Measurements from ENCODE around the gene NFILZ. TPM values are rescaled to one million over a fixed set of nuclear protein-coding genes. Genes with fewer than 3 reads are reported as not detected.

NFILZ gene
- total RNA-seq, 4 donors from 2014 or later: not detected

DNA sequence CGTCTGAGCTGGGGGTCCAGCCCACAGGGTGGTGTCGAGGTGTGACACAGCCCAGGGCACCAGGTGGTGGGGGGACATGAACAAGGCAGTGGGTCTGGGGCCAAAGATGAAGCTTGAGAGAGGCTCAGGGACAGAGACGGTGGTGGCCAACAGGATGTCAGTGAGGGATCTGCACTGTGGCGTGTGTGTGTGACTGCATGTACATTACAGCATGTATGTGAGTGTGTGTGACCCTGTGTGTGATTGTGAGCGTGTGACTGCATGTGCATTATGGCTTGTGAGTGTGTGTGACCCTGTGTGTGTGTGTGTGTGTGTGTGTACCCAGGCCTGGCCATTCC is 21.5 kb upstream of the NFILZ start:
- WGBS, 2 donors: 52 to 61% methylated on average over 5 of the region's 5 CpGs
- peaks cover 17 to 56% (median 19%) of the 10 kb centered on the region in 3 donors for H3K4me1 ChIP-seq
- intact Hi-C loops (cut with DNase I): no loop called here

DNA sequence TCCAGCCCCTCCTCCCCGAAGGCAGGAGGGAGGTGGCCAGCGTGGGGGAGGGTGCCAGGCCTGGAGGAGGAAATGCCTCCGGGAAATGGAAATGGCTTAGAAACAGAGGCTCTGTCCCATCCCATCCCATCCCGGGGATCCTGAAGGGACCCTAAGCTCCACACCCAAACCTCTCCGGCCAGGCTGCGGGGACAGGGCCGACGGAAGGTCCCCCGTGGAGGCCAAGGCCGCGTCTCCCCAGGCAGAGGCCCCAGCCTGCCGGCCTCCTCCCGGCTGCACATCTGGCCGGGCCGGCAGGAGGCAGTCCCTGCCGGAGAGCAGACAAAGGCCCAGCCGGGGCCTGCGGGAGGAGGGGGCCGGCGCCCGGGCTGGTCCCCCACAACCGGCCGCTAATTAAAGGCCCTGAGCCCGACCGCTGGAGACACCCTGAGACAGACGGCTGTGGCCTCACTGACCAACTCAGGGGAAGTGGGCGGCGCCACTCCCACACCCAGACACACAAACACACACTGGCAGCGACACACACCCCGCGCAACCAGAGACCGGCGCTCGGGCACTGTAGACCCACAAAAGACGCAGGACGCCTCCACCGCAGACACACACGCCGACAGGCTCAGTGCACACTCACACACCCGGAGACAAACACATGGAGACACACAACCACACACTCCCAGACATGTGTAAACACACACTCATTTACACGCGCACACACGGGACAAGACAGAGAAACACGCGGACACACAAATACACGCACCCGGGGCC is 21.0 kb upstream of the NFILZ start:
- no peak for DNase-seq
- intact Hi-C loops (cut with DNase I): no loop called here
- TF ChIP-seq, protein P1, sequence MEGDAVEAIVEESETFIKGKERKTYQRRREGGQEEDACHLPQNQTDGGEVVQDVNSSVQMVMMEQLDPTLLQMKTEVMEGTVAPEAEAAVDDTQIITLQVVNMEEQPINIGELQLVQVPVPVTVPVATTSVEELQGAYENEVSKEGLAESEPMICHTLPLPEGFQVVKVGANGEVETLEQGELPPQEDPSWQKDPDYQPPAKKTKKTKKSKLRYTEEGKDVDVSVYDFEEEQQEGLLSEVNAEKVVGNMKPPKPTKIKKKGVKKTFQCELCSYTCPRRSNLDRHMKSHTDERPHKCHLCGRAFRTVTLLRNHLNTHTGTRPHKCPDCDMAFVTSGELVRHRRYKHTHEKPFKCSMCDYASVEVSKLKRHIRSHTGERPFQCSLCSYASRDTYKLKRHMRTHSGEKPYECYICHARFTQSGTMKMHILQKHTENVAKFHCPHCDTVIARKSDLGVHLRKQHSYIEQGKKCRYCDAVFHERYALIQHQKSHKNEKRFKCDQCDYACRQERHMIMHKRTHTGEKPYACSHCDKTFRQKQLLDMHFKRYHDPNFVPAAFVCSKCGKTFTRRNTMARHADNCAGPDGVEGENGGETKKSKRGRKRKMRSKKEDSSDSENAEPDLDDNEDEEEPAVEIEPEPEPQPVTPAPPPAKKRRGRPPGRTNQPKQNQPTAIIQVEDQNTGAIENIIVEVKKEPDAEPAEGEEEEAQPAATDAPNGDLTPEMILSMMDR (IDR thresholded peaks at IDR 0.05): peak in 1 of 6 experiments; percentile 17
- peak in 1 of 4 donors; percentile 33 for TF ChIP-seq POLR2A (IDR thresholded peaks at IDR 0.05)
- Histone ChIP-seq H3K4me1 (peaks cover 17 to 56% (median 19%) of the 10 kb centered on the region in 3 donors), H3K4me3 (peak overlapping the region; percentile 29 to 73 (median 50)), H3K9me3 (peaks cover 0 to 8% (median 8%) of the 10 kb centered on the region in 3 donors), H3K36me3 (peaks cover 0 to 12% (median 0%) of the 10 kb centered on the region in 3 donors), H3K27me3 (peaks cover 0 to 25% (median 0%) of the 10 kb centered on the region in 4 donors), H3K27ac (peak overlapping the region; percentile 43 to 86 (median 81))
- WGBS, 2 donors: 16% methylated on average over 11 of the region's 47 CpGs; no CpG with 5 or more reads in 1 of the 2 donors

More for the DNA sequence above, 21.5 kb upstream of the NFILZ start:
- Histone ChIP-seq H3K27me3 (peaks cover 0 to 25% (median 0%) of the 10 kb centered on the region in 4 donors), H3K9me3 (peaks cover 0 to 10% (median 8%) of the 10 kb centered on the region in 3 donors), H3K27ac (peak overlapping the region; percentile 43 to 86 (median 81)), H3K36me3 (peaks cover 0 to 15% (median 0%) of the 10 kb centered on the region in 3 donors), H3K4me3 (peak overlapping the region; percentile 29 to 73 (median 50))
- TF ChIP-seq POLR2A (IDR thresholded peaks at IDR 0.05): no peak
- TF ChIP-seq, protein P1 (IDR thresholded peaks at IDR 0.05): no peak
- no peak for DNase-seq

GRCh38 chr19:8610041-8610935 is 20.1 kb upstream of the NFILZ start, which contains the start of gene ADAMTS10:
Gene ADAMTS10 (minus strand): TSS chr19:8610715. CDS start chr19:8605710, 5,005 bp downstream.
- intact Hi-C loops (cut with DNase I): no loop called here
- peaks cover 17 to 56% (median 19%) of the 10 kb centered on the region in 3 donors for H3K4me1 ChIP-seq
- peak within 1 kb of the TSS; percentile 43 to 86 (median 81) for H3K27ac ChIP-seq
- no peak for DNase-seq
- H3K27me3 ChIP-seq: peaks cover 0 to 25% (median 0%) of the 10 kb centered on the region in 4 donors
- 8 to 10% methylated on average over 2 to 7 of the region's 74 CpGs for WGBS, 2 donors
- H3K36me3 ChIP-seq: peaks cover 0 to 3% (median 0%) of the 10 kb centered on the region in 3 donors
- peaks cover 0 to under 1% (median 0%) of the 10 kb centered on the region in 3 donors for H3K9me3 ChIP-seq
- H3K4me3 ChIP-seq: peak within 1 kb of the TSS; percentile 29 to 73 (median 50)
- TF ChIP-seq, protein P1 (IDR thresholded peaks at IDR 0.05): no peak
- TF ChIP-seq POLR2A (IDR thresholded peaks at IDR 0.05): peak in 1 of 4 donors; percentile 13

DNA sequence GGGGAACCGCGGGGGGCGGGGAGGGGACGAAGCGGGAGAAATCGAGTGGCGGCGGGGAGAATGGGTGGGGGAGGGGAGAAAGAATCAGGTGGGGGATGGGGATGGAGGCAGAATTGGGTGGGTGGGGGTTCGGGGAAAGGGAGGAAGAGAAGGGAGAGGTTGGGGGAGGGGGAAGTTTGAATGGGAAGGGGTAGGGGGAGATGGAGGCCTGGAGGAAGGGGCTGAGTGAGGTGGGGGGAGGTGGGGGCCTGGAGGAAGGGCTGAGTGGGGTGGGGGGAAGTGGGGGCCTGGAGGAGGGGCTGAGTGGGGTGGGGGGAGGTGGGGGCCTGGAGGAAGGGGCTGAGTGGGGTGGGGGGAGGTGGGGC is 19.5 kb upstream of the NFILZ start:
- H3K27ac ChIP-seq: peak overlapping the region; percentile 43 to 86 (median 81)
- no peaks in the 10 kb centered on the region for H3K36me3 ChIP-seq
- peaks cover 0 to 25% (median 0%) of the 10 kb centered on the region in 4 donors for H3K27me3 ChIP-seq
- no peak for DNase-seq
- no CpG with 5 or more reads among the region's 9 CpGs for whole genome bisulfite sequencing, 2 donors
- TF ChIP-seq, protein P1 (IDR thresholded peaks at IDR 0.05): no peak
- no peak for TF ChIP-seq POLR2A (IDR thresholded peaks at IDR 0.05)
- intact Hi-C loops (cut with DNase I): no loop called here
- H3K9me3 ChIP-seq: no peaks in the 10 kb centered on the region
- H3K4me1 ChIP-seq: peaks cover 17 to 56% (median 19%) of the 10 kb centered on the region in 3 donors
- H3K4me3 ChIP-seq: peak overlapping the region; percentile 29 to 73 (median 50)

Data from esophagus squamous epithelium (tissue), 5 donors.